GM23248 (cell line): ENCODE results near the gene FAM25A.

Experiments
- EZH2 ChIP-seq: fragments of 200-600 bp; sonication (generic); IDR thresholded peaks from 2 replicates; pipeline ENCODE4 v1.6.1; 2018; ENCODE audit warnings: antibody characterized with exemption, mild to moderate bottlenecking; ENCODE audit not compliant: insufficient read depth, poor library complexity, severe bottlenecking
- EZH2phosphoT487 ChIP-seq: fragments of 200-600 bp; sonication (generic); IDR thresholded peaks from 2 replicates; pipeline ENCODE4 v1.6.1; 2018; ENCODE audit warnings: antibody characterized with exemption, moderate library complexity, mild to moderate bottlenecking, low read depth; ENCODE audit not compliant: insufficient read depth

GRCh38 chr10:87058171-87058570 is 38.1 kb downstream of the FAM25A start:
- TF ChIP-seq EZH2phosphoT487: no peak
- no peak for TF ChIP-seq EZH2
